Measurements from ENCODE around the gene KMT2C.
A peak's percentile ranks its signal among the peaks of the same experiment; 100 is the strongest.

The KMT2C gene

DNA sequence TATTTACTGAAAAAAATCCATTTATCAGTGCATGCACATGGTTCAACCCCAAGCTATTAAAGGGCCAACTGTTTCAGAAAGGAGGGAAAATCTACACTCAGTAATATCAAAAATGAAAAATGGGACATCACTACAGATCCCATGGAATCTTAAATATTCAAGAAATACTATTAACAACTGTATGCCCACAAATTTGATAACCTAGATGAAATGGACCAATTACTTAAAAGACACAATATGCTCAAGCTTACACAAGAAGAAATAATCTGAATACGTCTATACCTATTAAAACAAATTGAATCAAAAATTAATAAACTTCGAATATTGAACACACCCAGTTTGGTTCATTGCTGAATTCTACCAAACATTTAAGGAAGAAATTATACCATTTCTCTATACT lies 87.9 kb downstream of the KMT2C start:
- no peak for TF ChIP-seq GATA2 (IDR thresholded peaks at IDR 0.05; ENCODE audit: low read depth, low read length)
- no peak for TF ChIP-seq GATA3 (IDR thresholded peaks at IDR 0.05; ENCODE audit: low read depth, low read length)

DNA sequence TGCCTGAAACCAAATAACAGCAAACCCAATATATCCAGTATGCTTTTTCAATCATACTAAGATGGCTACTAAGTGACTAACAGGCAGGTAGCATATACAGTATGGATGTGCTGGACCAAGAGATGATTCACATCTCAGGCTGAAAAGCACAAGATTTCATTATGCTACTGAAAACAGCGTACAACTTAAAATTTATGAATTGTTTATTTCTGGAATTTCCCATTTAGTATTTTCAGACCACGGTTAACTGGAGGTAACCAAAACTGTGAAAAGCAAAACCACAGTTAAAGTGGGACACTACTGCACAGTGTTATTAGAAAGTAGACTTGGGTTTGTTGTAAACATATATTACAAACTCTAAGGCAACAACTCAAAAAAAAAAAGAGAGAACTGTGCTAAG lies 91.5 kb downstream of the KMT2C start:
- TF ChIP-seq GATA2 (IDR thresholded peaks at IDR 0.05; ENCODE audit: low read depth, low read length): no peak
- no peak for TF ChIP-seq GATA3 (IDR thresholded peaks at IDR 0.05; ENCODE audit: low read depth, low read length)

DNA sequence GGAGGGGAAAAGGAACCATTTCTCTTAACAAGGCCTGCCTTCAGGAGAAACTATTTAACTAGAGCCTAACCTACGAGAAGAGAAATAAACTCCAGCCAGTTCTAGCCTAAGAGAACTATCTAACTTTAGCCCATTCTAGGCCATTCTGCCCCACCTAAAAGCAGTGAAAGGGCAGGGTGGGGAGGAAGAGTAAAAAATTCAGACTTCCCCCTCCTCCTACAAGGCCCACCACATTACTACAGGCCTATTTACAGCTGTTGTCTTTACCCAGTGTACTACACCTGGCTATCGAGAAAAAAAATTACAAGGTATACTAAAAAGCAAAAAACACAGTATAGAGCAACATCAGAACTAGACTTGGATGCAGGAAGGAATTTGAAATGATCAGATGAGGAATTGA lies 93.0 kb downstream of the KMT2C start:
- no peak for TF ChIP-seq GATA3 (IDR thresholded peaks at IDR 0.05; ENCODE audit: low read depth, low read length)
- no peak for TF ChIP-seq GATA2 (IDR thresholded peaks at IDR 0.05; ENCODE audit: low read depth, low read length)

DNA sequence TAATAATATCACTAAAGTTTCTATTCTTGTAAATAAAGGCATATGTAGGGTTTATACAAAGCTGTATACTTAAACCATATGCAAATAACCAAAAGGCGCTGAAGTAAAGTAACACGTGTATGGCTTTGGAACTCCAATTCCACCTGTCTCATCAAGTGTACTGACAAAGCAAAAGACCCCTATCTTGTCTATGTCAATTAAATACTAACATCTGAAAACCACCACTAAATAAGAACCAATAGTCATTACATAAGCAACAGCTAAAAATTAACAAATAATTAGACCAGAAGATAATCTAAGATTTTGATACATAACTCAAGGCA lies 93.9 kb downstream of the KMT2C start:
- no peak for TF ChIP-seq GATA3 (IDR thresholded peaks at IDR 0.05; ENCODE audit: low read depth, low read length)
- TF ChIP-seq GATA2 (IDR thresholded peaks at IDR 0.05; ENCODE audit: low read depth, low read length): no peak

DNA sequence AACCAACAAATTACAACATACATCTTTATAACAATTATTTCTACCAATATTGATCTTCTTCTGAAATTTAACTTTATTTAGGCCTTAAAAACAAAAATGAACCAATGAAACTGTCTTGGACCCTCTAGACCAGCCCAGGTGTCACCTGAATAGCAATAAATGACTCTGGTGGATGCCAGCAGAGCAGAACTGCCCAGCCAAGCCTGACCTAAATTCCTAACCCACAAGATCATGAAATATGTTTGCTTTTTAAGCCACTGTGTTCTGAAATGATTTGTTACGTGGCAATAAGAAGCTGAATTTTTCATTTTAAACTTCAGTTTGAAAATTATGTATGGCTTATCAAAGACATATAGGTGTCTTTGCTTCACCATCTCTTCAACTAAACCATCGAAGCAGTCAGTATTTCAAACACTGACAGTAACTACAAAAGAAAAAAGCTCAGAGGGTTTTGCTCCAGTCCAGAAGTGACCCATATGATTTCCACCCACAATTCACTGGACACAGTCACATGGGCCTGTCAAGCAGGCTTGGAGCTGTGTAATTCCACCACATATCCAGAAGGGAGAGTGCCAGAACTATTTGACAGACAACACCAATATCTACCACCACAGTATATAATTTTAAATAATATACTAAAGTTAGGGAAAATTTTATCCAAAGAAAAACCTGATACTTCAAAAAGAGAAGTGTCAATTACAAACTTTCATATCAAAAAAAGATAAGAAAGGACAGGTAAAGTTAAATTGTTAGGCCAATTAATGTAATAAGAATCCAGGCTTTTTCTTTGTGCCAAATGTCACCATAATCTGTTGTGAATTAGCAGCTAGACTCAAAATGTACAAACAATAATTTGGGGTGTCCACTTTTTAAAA lies 94.5 kb downstream of the KMT2C start:
- TF ChIP-seq GATA2 (IDR thresholded peaks at IDR 0.05; ENCODE audit: low read depth, low read length): no peak
- TF ChIP-seq GATA3 (IDR thresholded peaks at IDR 0.05; ENCODE audit: low read depth, low read length): no peak

DNA sequence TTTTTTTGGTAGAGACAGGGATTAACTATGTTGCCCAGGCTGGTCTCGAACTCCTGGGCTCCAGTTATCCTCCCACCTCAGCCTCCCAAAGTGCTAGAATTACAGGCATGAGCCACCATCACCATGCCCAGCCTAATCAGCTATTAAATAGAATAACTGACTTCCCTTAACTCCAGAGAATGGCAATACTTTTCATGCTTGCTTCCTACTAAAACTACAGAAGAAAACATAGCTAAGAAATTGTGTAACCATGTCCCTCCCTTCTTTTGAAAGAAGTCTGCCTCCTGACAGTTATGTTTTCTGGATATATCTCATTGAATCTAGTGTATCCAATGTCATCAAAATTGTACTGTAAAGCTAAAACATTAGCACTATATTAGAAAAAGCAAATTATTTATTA lies 95.6 kb downstream of the KMT2C start:
- no peak for TF ChIP-seq GATA2 (IDR thresholded peaks at IDR 0.05; ENCODE audit: low read depth, low read length)

DNA sequence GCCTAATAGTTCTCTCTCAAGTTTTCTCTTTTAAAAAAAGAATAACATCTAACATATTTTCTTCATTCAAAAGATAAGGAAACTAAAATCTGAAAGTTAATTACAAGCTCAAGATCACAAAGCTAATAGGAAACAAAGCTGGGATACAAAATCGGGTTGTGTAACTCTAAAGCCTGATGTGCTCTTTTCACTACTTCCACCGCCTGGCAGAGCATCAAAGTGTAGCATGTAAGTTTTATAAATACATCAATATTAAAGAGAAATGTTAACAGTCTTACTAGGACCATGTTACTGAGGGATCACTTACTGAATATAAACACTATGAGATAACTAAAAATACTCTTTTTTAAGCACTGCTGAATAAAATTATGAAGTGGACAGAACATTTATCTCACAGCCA lies 97.2 kb downstream of the KMT2C start:
- no peak for TF ChIP-seq GATA2 (IDR thresholded peaks at IDR 0.05; ENCODE audit: low read depth, low read length)
- no peak for TF ChIP-seq GATA3 (IDR thresholded peaks at IDR 0.05; ENCODE audit: low read depth, low read length)

DNA sequence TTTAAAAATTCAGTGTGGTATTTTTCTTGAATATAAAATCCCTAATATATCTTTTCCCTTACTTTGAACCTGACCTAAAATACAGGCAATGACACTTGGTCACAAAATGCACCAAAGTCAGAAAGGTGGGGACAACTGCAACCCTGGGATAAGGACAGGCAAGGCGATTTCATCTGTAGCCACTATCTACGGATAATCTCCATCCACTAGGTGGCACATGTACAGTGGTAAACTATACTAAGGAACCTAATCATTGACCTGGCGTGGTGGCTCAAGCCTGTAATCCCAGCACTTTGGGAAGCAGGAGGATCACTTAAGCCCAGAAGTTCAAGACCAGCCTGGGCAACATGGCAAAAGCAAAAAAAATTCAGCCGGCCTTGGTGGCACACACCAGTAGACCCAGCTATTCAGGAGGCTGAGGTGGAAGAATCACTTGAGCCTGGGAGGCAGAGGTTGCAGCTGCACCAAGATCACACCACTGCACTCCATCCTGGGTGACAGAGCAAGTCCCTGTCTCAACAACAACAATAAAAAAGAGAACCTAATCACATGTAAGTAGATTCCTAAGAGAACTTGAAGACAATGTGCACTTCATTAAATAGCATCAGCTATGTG lies 98.9 kb downstream of the KMT2C start:
- peak; percentile 49 for TF ChIP-seq GATA3 (IDR thresholded peaks at IDR 0.05; ENCODE audit: low read depth, low read length)
- peak; percentile 73 for TF ChIP-seq GATA2 (IDR thresholded peaks at IDR 0.05; ENCODE audit: low read depth, low read length)

DNA sequence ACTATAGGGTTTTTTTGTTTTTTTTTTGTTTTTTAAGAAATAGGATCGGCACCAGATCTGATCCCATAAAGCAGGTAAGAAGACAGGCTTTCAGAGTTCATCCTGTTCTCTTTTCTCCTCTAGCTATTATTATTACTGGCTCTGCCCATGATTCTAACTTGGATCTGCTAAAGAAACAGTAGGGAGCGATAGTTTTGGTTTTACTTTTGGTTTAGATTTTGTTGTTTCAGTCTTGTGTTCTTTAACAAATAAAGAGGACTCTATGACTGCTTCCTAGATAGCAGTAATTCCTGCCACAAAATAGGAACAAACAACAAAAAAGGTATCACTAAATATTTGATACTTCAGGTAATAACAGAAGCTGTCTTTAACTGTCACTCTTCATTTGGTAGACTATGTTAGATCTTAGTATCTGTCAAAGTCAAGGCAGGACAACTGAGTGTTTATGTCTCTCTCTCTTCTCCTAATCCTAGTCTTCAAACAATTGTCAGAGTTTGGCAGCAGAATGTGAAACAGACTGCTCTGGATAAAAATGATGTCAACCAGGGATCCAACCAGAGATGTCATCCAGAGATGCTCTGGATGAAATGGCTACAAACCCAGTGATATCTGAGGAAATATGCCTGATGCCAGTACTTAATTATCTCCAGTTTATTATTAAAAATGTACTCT lies 99.8 kb downstream of the KMT2C start:
- TF ChIP-seq GATA3 (IDR thresholded peaks at IDR 0.05; ENCODE audit: low read depth, low read length): no peak
- no peak for TF ChIP-seq GATA2 (IDR thresholded peaks at IDR 0.05; ENCODE audit: low read depth, low read length)

DNA sequence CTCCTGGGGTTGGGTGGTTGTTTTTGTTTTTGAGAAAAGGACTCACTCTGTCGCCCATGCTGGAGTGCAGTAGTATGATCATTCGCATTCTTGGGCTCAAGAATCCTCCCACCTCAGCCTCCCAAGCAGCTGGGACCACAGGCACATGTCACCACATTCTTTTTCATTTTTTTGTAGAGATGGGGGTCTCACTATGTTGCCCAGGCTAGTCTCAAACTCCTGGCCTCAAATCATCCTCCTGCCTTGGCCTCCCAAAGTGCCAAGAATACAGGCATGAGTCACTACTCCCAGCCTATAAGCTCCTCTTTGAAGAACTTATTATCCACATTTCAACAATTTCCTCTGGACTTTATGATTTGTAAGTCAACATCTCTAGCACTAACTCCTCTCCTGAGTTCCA lies 102.7 kb downstream of the KMT2C start:
- TF ChIP-seq GATA2 (IDR thresholded peaks at IDR 0.05; ENCODE audit: low read depth, low read length): no peak
- TF ChIP-seq GATA3 (IDR thresholded peaks at IDR 0.05; ENCODE audit: low read depth, low read length): no peak

DNA sequence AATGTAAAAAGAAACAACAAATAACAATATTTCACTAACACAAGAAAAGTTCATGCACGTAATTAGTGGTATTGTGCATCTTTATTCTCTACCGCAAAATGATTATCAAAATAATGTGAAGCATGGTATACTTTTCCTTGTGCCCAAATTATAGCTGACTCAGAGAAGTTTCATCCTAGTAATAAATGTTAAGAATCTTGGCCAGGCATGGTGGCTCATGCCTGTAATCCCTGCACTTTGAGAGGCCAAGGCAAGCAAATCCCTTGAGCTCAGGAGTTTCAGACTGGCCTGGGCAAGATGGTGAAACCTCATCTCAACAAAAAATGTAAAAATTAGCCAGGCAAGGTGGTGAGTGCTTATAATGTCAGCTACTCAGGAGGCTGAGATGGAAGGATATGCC lies 105.0 kb downstream of the KMT2C start:
- no peak for TF ChIP-seq GATA2 (IDR thresholded peaks at IDR 0.05; ENCODE audit: low read depth, low read length)
- TF ChIP-seq GATA3 (IDR thresholded peaks at IDR 0.05; ENCODE audit: low read depth, low read length): no peak

DNA sequence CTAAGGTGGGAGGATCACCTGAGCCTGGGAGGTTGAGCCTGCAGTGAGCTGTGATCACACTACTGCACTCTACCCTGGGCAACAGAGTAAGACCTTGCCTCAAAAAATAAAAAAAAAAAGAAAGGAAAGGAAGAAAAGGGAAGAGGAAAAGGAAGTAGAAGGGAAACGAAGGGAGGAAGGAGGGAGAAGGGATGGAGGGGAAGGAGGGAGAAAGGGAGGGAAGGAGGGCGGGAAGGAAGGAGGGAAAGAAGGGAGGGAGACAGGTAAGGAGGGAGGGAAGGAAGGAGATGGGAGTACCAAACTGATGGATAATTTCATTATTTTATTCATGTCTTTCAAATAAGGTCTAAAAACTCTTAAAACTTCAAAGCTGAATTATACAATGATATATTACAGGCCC lies 106.3 kb downstream of the KMT2C start:
- TF ChIP-seq GATA3 (IDR thresholded peaks at IDR 0.05; ENCODE audit: low read depth, low read length): no peak
- TF ChIP-seq GATA2 (IDR thresholded peaks at IDR 0.05; ENCODE audit: low read depth, low read length): no peak

DNA sequence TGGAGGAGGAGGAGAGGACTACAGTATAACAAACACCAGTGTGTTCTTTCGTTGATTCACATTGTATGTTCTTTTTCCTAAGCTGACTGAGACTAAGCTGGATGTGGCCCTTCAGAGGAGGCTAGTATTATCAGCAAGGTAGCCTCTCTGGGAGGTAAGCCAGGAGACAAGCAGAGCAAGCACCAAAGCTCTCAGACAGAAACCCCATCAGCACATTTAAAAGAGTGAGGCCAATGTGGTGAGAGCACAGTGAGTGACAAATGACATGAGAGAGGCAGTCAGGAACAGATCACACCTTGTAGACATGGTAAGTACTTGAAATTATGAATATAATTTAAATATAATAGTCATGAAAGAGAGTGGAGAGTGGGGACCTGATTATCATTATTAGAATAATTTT lies 107.6 kb downstream of the KMT2C start:
- TF ChIP-seq GATA3 (IDR thresholded peaks at IDR 0.05; ENCODE audit: low read depth, low read length): no peak
- TF ChIP-seq GATA2 (IDR thresholded peaks at IDR 0.05; ENCODE audit: low read depth, low read length): no peak

DNA sequence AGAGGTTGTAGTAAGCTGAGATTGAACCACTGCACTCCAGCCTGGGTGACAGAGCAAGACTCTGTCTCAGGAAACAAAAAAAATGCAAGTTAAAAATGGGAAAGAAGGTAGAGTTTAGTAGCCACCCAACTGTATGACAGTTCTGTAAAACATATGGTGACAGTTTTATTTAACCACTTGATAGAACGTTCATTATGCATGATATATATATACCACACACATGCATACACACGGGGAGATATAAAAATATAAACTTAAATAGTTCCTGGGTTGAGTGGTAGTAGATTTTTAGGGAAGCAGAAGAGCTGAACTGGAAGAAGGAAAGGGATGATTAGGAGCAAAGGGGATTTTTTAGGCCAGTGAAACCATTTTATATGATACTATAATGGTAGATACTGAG lies 120.0 kb downstream of the KMT2C start:
- TF ChIP-seq GATA3 (IDR thresholded peaks at IDR 0.05; ENCODE audit: low read depth, low read length) (no peak), GATA2 (IDR thresholded peaks at IDR 0.05; ENCODE audit: low read depth, low read length) (no peak)

Measured in SH-SY5Y (cell line).